GM06990 (cell line): Measurements from ENCODE around the gene CPEB1.

Experiments used
- DNase-seq: peaks from one replicate; pipeline ENCODE4 v3.0.0-alpha.2; 2011; ENCODE audit not compliant: insufficient read length; ENCODE audit errors: extremely low read depth
- H3K27me3 ChIP-seq: replicated peaks from 2 replicates; pipeline ENCODE4 v1.6.0; 2011; ENCODE audit warnings: low read length; ENCODE audit not compliant: control insufficient read depth, insufficient read depth
- H3K36me3 ChIP-seq: 2 replicates; pipeline ENCODE4 v1.5.1; 2011; ENCODE audit warnings: low read length; ENCODE audit not compliant: control insufficient read depth, insufficient read depth
- H3K4me3 ChIP-seq: replicated peaks from 2 replicates; pipeline ENCODE4 v1.5.1; 2011; ENCODE audit warnings: low read depth, mild to moderate bottlenecking, control low read depth, low read length
- TF ChIP-seq, protein P1 (sequence below): IDR thresholded peaks from 2 replicates; pipeline ENCODE4 v1.5.1; 2011; ENCODE audit warnings: low read length, control low read depth, mild to moderate bottlenecking, inconsistent platforms; ENCODE audit not compliant: insufficient read depth, poor library complexity, severe bottlenecking

CPEB1 gene

DNA sequence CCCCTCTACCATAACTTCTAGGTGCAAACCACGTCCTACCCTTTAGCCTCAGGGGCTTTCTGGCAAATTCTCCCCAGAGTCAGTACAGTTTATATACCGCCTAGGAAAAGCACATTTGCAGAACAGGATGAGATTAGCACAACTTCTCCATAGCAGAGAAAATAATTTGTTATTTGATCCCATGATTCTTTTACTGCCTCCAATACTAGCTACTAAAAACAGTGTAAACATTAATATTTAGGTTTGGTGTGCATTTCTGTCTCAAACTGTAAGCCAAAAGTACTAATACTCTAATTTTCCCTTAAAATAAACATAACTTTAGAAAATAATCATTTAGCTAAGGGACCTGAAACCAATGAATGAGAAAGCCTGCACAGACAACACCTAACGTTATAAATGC, 4.5 kb downstream of the CPEB1 start:
- no peaks in the 10 kb centered on the region for H3K27me3 ChIP-seq
- TF ChIP-seq, protein P1, sequence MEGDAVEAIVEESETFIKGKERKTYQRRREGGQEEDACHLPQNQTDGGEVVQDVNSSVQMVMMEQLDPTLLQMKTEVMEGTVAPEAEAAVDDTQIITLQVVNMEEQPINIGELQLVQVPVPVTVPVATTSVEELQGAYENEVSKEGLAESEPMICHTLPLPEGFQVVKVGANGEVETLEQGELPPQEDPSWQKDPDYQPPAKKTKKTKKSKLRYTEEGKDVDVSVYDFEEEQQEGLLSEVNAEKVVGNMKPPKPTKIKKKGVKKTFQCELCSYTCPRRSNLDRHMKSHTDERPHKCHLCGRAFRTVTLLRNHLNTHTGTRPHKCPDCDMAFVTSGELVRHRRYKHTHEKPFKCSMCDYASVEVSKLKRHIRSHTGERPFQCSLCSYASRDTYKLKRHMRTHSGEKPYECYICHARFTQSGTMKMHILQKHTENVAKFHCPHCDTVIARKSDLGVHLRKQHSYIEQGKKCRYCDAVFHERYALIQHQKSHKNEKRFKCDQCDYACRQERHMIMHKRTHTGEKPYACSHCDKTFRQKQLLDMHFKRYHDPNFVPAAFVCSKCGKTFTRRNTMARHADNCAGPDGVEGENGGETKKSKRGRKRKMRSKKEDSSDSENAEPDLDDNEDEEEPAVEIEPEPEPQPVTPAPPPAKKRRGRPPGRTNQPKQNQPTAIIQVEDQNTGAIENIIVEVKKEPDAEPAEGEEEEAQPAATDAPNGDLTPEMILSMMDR: no peak
- H3K4me3 ChIP-seq: no peak overlapping the region
- H3K36me3 ChIP-seq: no peaks in the 10 kb centered on the region
- DNase-seq: no peak

DNA sequence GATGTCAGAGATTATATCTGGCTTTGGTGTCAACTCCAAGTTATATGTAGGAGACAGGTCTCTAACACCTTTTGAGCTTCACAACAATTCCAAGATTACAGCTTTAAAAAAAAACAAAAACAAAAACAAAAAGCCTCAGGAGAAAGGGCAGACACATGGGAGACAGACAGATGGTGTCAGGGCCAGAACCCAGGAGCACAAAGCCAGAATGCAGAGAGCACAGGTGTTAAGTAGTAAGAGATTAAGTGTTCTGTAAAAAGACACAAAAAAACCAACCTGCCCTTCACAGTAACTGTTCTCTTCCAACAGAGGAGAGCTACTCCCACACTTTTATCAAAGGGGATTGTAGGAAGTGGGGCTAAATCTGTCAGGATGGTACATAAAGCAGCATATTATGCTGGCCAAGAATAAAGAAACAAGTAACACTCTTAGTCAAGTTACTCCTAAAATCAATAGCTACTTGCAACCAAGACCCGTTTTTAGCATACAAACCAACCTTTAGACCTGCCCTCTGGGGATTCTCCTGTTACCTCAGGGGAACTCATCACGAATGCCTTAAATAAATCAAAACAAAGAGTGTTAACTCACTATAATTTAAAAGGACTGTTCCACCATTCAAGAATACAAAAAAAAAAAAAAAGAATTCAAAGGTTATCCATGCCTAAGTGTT, 5.9 kb downstream of the CPEB1 start:
- Histone ChIP-seq H3K4me3 (no peak overlapping the region), H3K27me3 (no peaks in the 10 kb centered on the region), H3K36me3 (no peaks in the 10 kb centered on the region)
- DNase-seq: no peak
- TF ChIP-seq, protein P1: no peak

DNA sequence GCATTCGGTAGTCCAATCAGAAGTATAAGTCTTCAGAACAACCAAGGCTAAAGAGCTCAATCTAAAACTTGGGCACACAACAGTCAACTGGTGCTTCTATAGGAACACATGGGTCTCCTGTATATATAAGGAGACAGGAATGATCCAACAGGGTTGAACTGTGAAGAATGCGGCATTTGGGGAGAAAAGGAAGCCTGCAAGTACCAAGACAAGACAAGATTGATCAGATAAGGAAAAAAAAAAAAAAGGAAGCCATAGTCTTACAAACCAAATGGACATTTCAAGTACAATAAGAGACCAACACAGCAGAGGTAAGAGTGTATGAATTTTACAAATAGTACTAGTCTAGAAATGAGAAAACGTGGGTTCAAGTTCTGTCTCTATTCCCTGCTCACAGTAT, 6.5 kb downstream of the CPEB1 start:
- no peaks in the 10 kb centered on the region for H3K27me3 ChIP-seq
- TF ChIP-seq, protein P1: no peak
- no peak overlapping the region for H3K4me3 ChIP-seq
- no peak for DNase-seq
- no peaks in the 10 kb centered on the region for H3K36me3 ChIP-seq

DNA sequence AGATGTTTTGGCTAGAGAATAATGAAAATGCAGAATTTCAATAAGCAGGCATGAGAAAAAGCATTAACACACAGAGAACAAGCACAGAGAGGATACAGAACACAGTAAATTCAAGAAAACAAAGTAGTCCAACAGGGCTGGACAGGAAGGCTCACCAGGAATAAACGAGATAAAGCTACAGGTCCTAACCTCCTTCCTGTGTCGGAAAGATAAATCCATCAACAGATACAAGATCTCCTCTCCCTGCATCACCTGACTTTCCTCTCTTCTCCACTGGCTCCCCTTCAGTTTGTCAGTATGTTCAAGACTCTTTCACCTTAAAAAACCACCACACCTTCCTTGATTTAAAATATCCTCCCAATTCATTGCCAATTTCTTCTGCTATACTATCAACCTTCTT, 11.4 kb downstream of the CPEB1 start:
- TF ChIP-seq, protein P1: no peak
- Histone ChIP-seq H3K36me3 (no peaks in the 10 kb centered on the region), H3K27me3 (no peaks in the 10 kb centered on the region), H3K4me3 (no peak overlapping the region)
- no peak for DNase-seq

DNA sequence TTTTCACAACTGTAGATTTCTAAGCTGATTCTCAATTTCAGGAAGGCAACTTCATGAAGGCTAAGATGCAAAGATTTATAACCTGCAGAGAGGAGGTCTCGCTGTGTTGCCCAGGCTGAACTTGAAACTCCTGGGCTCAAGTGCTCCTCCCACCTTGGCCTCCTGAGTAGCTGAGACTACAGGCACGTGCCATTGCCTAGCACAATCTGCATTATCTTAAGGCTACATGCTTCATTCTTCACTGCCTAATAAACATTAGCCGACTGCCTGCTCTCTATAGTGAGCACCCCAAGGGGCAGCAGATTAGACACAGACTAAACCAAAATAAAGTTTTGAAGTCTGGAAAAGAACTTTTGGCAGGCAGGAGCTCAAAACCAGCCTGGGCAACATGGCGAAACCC, 17.1 kb downstream of the CPEB1 start:
- Histone ChIP-seq H3K27me3 (no peaks in the 10 kb centered on the region), H3K36me3 (no peaks in the 10 kb centered on the region), H3K4me3 (no peak overlapping the region)
- DNase-seq: no peak
- TF ChIP-seq, protein P1: no peak

DNA sequence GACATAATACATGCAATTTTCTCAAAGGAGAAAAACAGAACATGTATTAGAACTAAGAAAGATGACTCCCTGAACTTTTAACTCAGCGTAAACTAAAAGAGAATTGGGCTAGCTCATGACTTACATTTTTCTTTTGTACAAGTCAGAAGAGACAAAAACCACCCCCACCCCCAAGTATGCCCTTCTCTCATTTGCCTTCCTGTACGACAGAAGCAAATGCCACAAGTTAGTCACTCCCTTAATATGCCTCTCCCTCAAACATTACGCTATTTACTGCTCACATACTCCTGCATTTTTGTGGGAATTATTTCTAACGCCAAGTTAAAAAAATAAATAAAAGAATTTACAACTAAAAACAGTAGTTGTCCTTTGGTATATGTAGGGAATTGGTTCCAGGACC, 22.0 kb downstream of the CPEB1 start:
- H3K4me3 ChIP-seq: no peak overlapping the region
- H3K36me3 ChIP-seq: no peaks in the 10 kb centered on the region

More for the DNA sequence above, 22.0 kb downstream of the CPEB1 start:
- no peaks in the 10 kb centered on the region for H3K27me3 ChIP-seq
- TF ChIP-seq, protein P1: no peak
- DNase-seq: no peak
